ENCODE measurements around the gene TTC16. TPM values are rescaled to one million over a fixed set of nuclear protein-coding genes. Genes with fewer than 3 reads are reported as not detected.

Gene TTC16
- total RNA-seq, 6 donors from 2014 or later: 0.29 to 9.4 (median 3.1) TPM

DNA sequence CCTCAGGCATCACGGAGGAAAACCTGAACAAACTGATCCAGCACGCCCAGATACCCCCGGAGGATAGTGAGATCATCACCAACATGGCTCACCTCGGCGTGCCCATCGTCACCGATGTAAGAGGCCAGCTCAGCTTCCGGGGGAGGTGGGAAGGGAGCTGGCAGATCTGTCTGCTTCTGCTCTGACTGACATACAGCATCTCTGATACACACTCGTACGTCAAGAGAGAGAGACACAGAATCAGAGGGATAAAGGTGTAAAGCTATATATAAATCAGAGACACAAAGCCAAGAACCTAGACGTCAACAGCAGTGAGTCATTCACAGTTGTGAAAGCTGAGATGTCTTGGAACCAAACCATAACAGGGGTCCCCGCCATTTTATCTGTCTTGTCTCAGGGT is 39.2 kb upstream of the TTC16 start:
- ATAC-seq (ENCODE audit: low FRiP score in 2 of 2) (no peak), DNase-seq (no peak)
- TF ChIP-seq POLR2AphosphoS5 (IDR thresholded peaks at IDR 0.05) (no peak), CTCF (IDR thresholded peaks at IDR 0.05) (no peak), POLR2A (IDR thresholded peaks at IDR 0.05) (no peak), EP300 (IDR thresholded peaks at IDR 0.05) (no peak)
- H3K4me1 ChIP-seq: no peaks in the 10 kb centered on the region
- H3K9me3 ChIP-seq: no peaks in the 10 kb centered on the region
- H3K4me3 ChIP-seq: no peak overlapping the region
- no peak overlapping the region for H3K27ac ChIP-seq
- 92 to 96% methylated on average over 12 of the region's 12 CpGs for WGBS, 2 donors
- no peaks in the 10 kb centered on the region for H3K27me3 ChIP-seq
- H3K36me3 ChIP-seq: peaks cover 25 to 96% (median 69%) of the 10 kb centered on the region in 4 donors

DNA sequence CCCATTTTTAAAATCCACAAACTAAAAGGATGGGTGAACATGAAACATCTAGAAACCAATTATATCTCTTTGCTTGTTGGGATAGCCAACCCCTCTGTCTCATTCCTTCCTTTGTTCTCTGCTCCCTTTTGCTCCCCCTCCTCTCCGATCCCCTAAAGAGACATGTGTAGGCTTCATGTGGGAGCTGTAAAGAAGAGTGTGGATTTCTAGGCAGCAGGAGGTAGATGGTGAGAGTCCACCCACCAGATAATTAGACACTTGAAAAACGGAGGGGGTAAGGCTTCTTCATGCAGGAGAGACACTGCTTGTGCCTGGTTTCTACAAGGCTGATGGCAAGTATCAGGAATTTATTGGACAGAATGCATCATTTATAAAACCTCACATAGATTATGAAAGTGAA is 36.4 kb upstream of the TTC16 start:
- H3K4me1 ChIP-seq: no peaks in the 10 kb centered on the region
- H3K36me3 ChIP-seq: peaks cover 26 to 96% (median 74%) of the 10 kb centered on the region in 4 donors
- TF ChIP-seq POLR2AphosphoS5 (IDR thresholded peaks at IDR 0.05) (no peak), POLR2A (IDR thresholded peaks at IDR 0.05) (no peak)
- no peak overlapping the region for H3K4me3 ChIP-seq
- DNase-seq: no peak
- H3K27ac ChIP-seq: no peak overlapping the region
- no peak for ATAC-seq (ENCODE audit: low FRiP score in 2 of 2)
- no peaks in the 10 kb centered on the region for H3K9me3 ChIP-seq
- H3K27me3 ChIP-seq: no peaks in the 10 kb centered on the region
- 88 to 91% methylated on average over 2 of the region's 2 CpGs for WGBS, 2 donors

DNA sequence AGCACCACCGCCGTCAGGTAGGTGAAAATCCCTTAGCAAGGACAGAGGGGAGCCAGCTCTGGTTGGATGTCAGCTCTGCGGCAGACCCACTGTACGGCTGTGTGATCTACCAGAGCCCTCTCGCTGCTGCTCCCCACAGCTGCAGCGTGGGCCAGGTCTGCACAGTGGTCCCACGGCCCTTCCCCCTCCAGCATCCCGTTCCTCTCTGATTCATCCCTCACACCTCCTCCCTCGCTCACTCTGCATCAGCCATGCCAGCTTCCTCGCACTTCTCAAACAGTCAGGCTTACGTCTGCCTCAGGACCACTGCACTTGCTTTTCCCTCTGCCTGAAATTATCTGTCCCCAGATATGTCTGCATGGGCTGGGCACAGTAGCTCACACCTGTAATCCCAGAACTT is 35.7 kb upstream of the TTC16 start:
- Histone ChIP-seq H3K4me1 (no peaks in the 10 kb centered on the region), H3K27me3 (no peaks in the 10 kb centered on the region), H3K36me3 (peaks cover 26 to 96% (median 72%) of the 10 kb centered on the region in 4 donors), H3K27ac (no peak overlapping the region), H3K9me3 (no peaks in the 10 kb centered on the region), H3K4me3 (no peak overlapping the region)
- no peak for ATAC-seq (ENCODE audit: low FRiP score in 2 of 2)
- no peak for DNase-seq
- 91% methylated on average over 11 of the region's 11 CpGs for WGBS, 2 donors
- no peak for TF ChIP-seq EP300 (IDR thresholded peaks at IDR 0.05)
- TF ChIP-seq POLR2AphosphoS5 (IDR thresholded peaks at IDR 0.05): no peak
- no peak for TF ChIP-seq CTCF (IDR thresholded peaks at IDR 0.05)
- TF ChIP-seq POLR2A (IDR thresholded peaks at IDR 0.05): no peak

GRCh38 chr9:127680846-127681245 is 35.0 kb upstream of the TTC16 start:
- TF ChIP-seq CTCF (IDR thresholded peaks at IDR 0.05) (no peak), EP300 (IDR thresholded peaks at IDR 0.05) (no peak), POLR2A (IDR thresholded peaks at IDR 0.05) (no peak), POLR2AphosphoS5 (IDR thresholded peaks at IDR 0.05) (no peak)
- no peak for DNase-seq
- Histone ChIP-seq H3K4me3 (no peak overlapping the region), H3K36me3 (peaks cover 22 to 93% (median 71%) of the 10 kb centered on the region in 4 donors), H3K4me1 (no peaks in the 10 kb centered on the region), H3K27me3 (no peaks in the 10 kb centered on the region), H3K27ac (no peak overlapping the region), H3K9me3 (no peaks in the 10 kb centered on the region)
- WGBS, 2 donors: 85 to 89% methylated on average over 9 of the region's 9 CpGs
- ATAC-seq (ENCODE audit: low FRiP score in 2 of 2): no peak

- no peaks in the 10 kb centered on the region for H3K9me3 ChIP-seq
- 89 to 90% methylated on average over 21 to 23 of the region's 23 CpGs for WGBS, 2 donors
- no peak for DNase-seq
- no peaks in the 10 kb centered on the region for H3K4me1 ChIP-seq
- TF ChIP-seq CTCF (IDR thresholded peaks at IDR 0.05) (no peak), POLR2AphosphoS5 (IDR thresholded peaks at IDR 0.05) (no peak), POLR2A (IDR thresholded peaks at IDR 0.05) (no peak), EP300 (IDR thresholded peaks at IDR 0.05) (no peak)
- no peak for ATAC-seq (ENCODE audit: low FRiP score in 2 of 2)
- H3K27me3 ChIP-seq: no peaks in the 10 kb centered on the region
- peaks cover 22 to 94% (median 72%) of the 10 kb centered on the region in 4 donors for H3K36me3 ChIP-seq
- H3K4me3 ChIP-seq: no peak overlapping the region
- H3K27ac ChIP-seq: no peak overlapping the region
Measured at GRCh38 chr9:127682351-127683136, 33.3 kb upstream of the TTC16 start.
